ENCODE measurements around the gene TANGO2. TPM values are rescaled to one million over a fixed set of nuclear protein-coding genes. Genes with fewer than 3 reads are reported as not detected.

Gene TANGO2, protein sequence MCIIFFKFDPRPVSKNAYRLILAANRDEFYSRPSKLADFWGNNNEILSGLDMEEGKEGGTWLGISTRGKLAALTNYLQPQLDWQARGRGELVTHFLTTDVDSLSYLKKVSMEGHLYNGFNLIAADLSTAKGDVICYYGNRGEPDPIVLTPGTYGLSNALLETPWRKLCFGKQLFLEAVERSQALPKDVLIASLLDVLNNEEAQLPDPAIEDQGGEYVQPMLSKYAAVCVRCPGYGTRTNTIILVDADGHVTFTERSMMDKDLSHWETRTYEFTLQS
- total RNA-seq, result 12.5 and 30.2 TPM in 2 replicates

DNA sequence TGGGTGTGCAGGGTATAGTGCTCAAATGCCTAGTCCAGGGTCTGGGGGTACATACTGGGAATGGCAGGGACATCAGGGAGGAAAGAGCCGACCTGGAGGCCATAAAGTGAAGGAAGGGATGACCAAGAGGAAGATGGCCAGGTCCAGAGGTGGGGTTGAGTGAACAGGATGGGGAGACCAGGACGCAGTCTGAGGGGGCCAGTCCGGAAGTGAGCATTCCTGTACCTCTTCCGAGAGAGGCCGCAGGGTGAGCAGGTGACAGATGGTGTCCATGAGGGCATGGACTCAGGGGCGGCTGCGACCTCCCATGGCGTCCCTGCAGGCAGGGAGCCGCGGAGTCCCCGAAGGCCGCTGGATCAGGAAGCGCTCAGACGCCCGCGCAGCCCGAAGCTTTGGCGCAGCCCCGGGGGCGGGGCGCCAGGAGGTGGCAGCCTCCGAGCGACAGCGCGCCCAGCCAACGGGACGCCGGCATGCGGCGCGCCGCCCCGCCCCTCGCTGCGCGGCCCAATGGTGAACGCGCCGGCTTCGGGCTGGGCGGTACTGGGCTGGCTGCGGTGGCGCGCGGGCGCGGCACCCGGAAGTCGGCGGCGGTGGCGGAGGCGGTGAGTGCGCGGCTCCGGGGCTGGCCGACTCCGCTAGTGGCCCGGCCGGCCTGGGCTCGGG is at the start of gene TANGO2:
Gene TANGO2, plus strand, starts transcription at position 578 of the 663 bp plus-strand sequence. CDS start 15,689 bp downstream, outside the sequence.

DNA sequence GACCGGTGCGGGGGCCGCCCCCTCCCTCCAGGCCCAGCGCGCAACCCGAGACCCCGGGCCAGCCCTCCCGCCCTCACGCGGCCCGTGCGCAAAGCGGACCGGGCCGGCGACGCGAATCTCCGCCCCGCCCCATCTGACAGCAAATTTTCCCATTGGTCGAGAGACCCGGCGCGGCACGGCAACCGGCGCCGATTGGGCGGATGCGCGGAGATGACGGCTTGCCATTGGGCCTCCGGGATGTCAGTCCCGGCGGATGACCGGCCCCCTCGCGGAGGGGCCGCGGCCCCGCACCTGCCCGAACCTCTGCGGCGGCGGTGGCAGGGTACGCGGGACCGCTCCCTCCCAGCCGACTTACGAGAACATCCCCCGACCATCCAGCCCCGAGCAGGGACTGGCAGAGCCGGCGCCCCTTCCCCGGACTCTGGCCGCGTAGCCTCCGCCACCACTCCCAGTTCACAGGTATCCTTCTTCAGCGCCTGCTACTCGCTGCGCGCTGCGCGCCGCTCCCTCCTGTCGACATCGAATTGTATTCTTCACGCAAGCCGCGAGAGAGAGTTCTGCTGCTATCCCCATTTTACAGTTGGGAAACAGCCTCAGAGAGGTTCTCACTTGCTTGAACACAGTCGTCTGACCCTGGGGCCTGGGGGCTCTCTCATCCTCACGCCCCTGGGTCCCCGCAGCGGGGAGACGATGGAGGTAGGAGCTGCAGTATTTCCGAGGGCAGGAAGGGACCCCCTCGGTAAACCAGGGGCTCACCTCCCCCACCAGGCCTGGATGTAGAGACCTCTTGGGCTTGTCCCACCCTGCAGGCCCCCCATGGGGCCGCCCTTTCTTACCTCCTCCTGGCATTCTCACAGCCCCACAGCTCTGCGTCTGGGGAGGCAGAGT is 3.9 kb upstream of the TANGO2 start, which contains the start of gene ARVCF:
Gene ARVCF, minus strand, starts transcription at position 90 of the 888 bp plus-strand sequence. CDS start 26,029 bp downstream, outside the sequence.

DNA sequence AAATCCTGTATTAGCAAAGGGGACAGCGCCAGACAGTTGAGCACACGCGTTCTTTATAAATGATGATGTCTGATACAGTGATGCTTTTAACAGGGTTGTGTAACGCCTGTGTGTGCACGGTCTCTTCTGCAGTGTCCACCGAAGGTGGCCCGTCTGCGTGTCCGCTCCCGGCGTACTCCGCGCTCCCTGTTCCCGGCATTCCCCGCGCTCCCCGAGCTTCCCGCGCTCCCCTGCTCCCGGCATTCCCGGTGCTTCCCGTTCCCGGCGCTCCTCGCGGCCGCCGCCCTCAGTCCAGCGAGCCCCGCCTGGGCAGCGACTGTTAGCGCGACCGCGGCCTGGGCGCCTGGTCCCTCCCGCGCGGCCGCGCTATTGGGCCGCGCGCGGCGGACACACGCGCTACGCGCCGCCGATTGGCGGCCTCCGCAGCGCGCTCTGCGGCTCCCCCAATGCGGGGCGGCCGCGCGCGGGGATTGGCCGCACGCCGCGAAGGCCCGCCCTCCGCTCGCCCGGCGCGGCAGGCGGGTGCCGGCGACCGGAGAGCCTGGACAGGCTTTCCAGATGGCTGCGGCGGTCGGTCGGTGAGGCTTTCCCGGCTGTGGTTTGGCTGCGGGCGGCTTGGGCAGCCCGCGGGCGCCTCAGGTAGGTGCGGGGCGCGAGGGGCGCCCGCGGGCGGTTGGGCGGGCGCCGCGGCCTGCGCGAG is 59.0 kb downstream of the TANGO2 start, which contains the start of gene DGCR8:
Gene DGCR8, plus strand, starts transcription at position 497 of the 700 bp plus-strand sequence. CDS start 5,723 bp downstream, outside the sequence.

DNA sequence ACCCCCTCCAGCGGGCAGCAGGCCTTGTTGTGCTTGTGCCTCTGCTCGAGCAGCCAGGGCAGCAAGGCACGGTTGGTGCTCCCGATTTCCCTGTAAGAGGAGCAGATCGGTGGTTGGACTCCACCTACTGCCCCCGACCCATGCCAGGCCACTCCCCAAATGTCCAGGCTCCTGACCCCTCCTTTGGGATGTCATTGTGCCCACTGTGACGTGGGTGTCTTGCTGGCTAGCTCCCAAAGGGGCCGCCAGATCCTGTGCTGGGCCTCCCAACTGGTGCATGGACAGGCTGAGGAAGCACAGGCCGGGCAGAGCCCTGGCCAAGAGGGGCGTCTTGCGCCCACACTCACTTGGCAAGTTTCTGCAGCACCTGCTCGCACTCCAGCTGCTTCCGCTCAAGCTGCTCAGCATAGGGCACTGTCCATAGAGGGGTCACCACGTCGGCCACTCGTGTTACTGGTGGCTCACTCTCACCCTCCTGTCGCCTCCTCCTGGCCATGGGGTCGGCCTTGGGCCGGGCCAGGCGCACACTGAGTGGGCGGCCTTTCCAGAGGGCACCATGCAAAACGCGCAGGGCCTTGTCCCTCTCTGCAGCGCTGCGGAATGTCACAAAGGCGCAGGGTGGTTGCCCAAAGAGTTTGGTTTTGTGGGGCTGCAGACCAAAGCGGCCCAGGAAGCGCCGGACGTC is 94.9 kb downstream of the TANGO2 start, which contains the start of gene RANBP1:
Gene RANBP1, plus strand, starts transcription at position 414 of the 685 bp plus-strand sequence. Its CDS starts 81 bp downstream, at position 495.

Other genes starting within 250 kb of the TANGO2 start
- gene GNB1L, start 166.2 kb upstream of the TANGO2 start, total RNA-seq, result 5.9 and 11.9 TPM in 2 replicates
- 11.2 and 12.8 TPM in 2 replicates for gene RTL10, start 166.2 kb upstream of the TANGO2 start, total RNA-seq
- 304 and 317 TPM in 2 replicates for gene COMT, start 79.3 kb upstream of the TANGO2 start, total RNA-seq
- 10.6 and 16.3 TPM in 2 replicates for gene TXNRD2, start 79.3 kb upstream of the TANGO2 start, total RNA-seq
- 3.9 TPM in 2 replicates for gene ARVCF, start 4.3 kb upstream of the TANGO2 start, total RNA-seq
- 16.2 and 16.5 TPM in 2 replicates for gene DGCR8, start 59.1 kb downstream of the TANGO2 start, total RNA-seq
- gene RANBP1, start 95.0 kb downstream of the TANGO2 start, total RNA-seq, result 147 and 225 TPM in 2 replicates
- gene TRMT2A, start 96.1 kb downstream of the TANGO2 start, total RNA-seq, result 32.5 and 33.1 TPM in 2 replicates
- 16.2 and 18.7 TPM in 2 replicates for gene ZDHHC8, start 110.7 kb downstream of the TANGO2 start, total RNA-seq
- gene CCDC188, start 129.9 kb downstream of the TANGO2 start, total RNA-seq, result 0.75 TPM in 1 of 2 replicates, not detected in the other
- 0.05 TPM in 1 of 2 replicates, not detected in the other for gene RTN4R, start 247.2 kb downstream of the TANGO2 start, total RNA-seq

Measured in cardiac ventricle fibroblast (primary cell).